IPS DF 4.7 (cell line): ENCODE results near the gene RAPGEF6.
"Not testable (repeated sequence)": the region's sequence is repeated elsewhere in the genome, so short reads cannot be mapped to it uniquely, and the experiment has no call there.

Experiments
- DNase-seq: peaks from one replicate; pipeline ENCODE4 v3.0.0-alpha.2; 2013; ENCODE audit warnings: low spot score; ENCODE audit errors: extremely low read depth

RAPGEF6 gene

GRCh38 chr5:131608597-131608996, 26.4 kb downstream of the RAPGEF6 start:
- DNase-seq = no peak

- DNase-seq = no peak
Measured at GRCh38 chr5:131607903-131608540, 27.0 kb downstream of the RAPGEF6 start.

DNA sequence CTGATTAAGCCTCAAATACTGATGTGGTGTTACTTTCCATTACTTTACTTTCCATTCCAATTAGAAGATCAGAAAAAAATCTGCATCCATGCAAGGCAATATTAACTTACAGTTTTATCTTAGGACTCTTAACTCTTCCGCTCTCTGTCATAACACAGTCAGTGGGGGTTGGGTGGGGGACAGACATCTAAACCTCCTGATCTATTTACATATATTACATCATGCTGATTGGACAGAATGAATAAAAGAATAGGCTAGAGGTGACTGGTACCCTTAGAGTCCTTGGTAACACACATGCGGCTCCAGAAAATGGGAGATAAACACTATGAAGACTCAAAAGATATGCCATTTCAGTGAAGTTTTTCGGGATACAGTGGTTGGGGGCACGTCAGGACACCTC, 27.6 kb downstream of the RAPGEF6 start:
- no peak for DNase-seq

DNA sequence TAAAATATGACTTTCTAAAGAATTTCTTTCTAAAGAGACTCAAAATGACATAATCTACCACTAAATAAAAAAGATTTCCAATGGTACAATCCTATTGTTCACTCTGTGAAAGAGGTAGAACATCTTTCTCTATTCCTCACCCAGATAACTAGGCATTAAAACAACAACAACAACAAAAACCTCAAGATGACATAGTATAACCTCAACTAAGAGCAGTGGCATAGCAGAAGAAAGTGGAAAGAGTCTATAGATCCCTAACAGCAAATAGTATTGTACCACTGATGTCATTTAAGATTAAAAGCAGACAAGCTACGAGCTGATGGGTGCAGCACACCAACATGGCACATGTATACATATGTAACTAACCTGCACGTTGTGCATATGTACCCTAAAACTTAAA, 29.9 kb downstream of the RAPGEF6 start:
- no peak for DNase-seq

DNA sequence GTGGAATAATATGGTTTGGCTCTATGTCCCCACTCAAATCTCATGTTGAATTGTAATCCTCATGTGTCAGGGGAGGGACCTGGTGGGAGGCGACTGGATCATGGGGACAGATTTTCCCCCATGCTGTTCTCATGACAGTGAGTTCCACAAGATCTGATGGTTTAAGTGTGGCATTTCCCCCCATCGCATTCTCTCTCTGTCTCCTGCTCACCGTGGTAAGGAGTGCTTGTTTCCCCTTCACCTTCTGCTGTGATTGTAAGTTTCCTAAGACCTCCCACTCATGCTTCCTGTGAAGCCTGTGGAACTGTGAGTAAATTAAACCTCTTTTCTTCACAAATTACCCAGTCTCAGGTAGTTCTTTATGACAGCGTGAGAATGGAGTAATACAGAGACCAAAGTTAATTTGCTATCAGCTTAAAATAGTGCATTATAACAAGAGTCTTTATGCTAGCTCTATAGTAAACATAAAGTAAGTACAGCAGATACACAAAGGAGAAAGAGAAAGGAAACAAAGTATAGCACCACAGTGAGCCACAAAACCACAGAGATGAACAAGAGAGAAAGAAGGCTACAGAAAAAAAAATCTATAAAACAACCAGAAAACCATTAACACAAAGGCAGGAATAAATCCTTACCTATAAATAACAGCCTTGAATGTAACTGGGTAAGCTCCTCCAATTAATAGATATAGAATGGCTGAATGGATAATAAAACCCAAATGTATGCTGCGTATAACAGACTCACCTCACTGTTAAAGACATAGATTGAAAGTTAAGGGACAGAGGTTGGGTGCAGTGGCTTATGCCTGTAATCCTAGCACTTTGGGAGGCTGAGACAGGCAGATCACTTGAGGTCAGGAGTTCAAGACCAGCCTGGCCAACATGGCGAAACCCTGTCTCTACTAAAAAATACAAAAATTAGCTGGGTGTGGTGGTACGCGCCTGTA, 39.7 kb downstream of the RAPGEF6 start:
- DNase-seq = no peak

GRCh38 chr5:131593921-131594320, 41.1 kb downstream of the RAPGEF6 start:
- no peak for DNase-seq

DNA sequence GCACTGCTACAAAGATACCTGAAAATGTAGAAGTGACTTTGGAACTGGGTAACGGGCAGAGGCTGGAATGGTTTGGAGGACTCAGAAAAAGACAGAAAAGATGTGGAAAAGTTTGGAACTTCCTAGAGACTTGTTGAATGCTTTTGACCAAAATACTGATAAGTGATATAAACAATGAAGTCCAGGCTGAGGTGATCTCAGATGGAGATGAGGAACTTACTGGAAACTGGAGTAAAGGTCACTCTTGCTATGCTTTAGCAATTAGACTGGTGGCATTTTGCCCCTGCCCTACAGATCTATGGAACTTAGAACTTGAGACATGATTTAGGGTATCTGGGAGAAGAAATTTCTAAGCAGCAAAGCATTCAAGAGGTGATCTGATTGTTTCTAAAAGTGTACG, 41.6 kb downstream of the RAPGEF6 start:
- not testable (repeated sequence) for DNase-seq

- peak; percentile 28 for DNase-seq
Measured at GRCh38 chr5:131589510-131590348, 45.3 kb downstream of the RAPGEF6 start.

GRCh38 chr5:131587541-131587940, 47.5 kb downstream of the RAPGEF6 start:
- DNase-seq = no peak

GRCh38 chr5:131581702-131582101, 53.3 kb downstream of the RAPGEF6 start:
- no peak for DNase-seq

DNA sequence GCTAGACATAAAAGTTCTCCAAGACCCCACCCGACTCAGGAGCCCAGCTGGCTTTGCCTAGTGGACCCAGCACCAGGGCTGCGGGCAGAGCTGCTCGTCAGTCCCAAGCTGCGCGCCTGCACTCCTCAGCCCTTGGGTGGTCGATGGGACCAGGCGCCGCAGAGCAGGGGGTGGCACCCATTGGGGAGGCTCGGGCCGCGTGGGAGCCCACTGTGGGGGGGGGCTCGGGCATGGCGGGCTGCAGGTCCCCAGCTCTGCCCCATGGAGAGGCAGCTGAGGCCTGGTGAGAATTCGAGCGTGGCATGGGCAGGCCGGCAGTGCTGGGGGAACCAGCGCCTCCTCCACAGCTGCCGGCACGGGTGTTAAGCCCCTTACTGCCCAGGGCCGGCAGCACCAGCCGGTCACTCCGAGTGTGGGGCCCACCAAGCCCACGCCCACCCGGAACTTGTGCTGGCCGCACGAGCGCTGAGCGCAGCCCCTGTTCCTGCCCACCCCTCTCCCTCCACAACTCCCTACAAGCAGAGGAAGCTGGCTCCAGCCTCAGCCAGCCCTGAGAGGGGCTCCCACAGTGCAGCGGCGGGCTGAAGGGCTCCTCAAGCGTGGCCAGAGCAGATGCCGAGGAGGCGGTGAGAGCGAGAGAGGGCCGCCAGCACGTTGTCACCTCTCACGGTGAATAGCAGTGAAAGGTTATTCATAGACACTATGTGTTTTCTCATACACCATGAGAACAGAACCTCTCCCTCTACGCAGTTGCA, 54.9 kb downstream of the RAPGEF6 start:
- no peak for DNase-seq

GRCh38 chr5:131575660-131576227, 59.3 kb downstream of the RAPGEF6 start:
- DNase-seq = no peak

DNA sequence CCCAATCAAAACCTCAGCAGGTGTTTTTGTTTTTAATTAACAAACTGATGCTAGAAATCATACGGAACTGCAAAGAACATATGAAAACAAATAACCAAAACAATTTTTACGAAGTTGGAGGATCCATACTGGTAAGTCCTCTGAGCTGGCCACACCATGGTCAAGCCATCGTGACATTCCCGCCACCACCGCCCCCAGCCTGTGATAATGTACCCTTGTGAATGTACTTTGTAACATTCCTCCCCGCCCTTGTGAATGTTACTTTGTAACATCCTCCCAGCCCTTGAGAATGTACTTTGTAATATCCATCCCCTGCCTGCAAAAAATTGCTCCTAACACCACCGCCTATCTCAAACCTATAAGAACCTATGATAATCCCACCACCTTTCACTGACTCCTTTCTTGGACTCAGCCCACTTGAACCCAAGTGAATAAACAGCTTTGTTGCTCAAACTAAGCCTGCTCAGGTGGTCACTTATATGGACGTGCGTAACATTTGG, 63.3 kb downstream of the RAPGEF6 start:
- no peak for DNase-seq

GRCh38 chr5:131570757-131571156, 64.3 kb downstream of the RAPGEF6 start:
- no peak for DNase-seq

DNA sequence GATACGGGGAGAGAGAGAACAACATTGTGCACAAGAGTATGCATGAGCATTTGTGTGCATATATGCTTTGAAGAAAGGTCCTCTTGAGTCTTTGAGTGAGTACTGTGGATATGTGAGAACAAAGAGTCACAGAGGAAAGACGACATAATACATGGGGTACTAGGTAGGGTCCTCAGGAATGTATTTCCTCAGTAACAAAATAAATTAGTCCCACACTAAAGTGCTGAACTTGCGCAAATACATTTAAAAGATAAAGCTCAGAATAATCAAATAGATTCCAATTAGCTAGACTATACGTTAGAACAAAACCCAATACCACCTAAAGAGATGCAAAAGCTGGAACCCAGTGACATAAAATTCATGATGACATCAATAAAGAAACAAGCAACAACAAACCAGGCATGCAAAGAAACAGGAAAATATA, 70.8 kb downstream of the RAPGEF6 start:
- no peak for DNase-seq

GRCh38 chr5:131563434-131564228, 71.4 kb downstream of the RAPGEF6 start:
- no peak for DNase-seq

DNA sequence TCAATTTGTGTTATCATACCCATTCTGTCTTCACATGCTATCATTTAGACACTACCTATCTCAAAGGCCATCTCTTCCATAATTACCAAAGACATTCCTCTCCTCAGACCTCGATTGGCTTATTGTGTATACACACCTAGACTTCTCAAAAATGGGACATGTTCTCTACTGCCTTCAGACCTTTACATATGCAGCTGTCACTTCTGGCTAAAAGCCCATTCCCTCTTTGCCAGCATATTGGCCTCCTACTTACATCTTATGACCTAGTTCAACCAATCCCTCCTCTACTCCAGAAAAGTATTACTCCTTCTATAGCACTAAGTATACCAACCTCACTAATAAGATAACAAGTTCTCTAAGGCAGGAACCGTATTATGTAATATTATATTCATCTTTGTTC, 84.4 kb downstream of the RAPGEF6 start:
- no peak for DNase-seq

DNA sequence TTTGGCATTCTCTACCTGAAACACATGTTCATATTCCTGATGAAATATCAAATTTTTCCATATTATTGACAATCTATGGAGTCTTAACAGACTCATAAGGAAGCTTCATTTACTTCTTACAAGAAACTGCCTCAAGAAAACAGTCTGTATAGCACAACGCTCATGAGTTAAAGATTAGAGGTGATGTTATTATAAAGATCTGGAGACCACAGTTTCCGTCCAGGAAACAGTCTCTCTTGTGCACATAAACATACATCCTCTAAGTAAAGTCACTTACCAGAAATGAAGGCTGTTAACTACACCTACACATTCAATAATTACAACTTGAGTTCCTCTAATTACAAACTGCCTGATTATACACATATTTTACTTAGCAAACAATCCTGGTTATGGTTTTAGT, 86.9 kb downstream of the RAPGEF6 start:
- no peak for DNase-seq

- no peak for DNase-seq
Measured at GRCh38 chr5:131545845-131546244, 89.2 kb downstream of the RAPGEF6 start.

GRCh38 chr5:131542723-131543122, 92.3 kb downstream of the RAPGEF6 start:
- no peak for DNase-seq
